Panc1 (cell line): ENCODE results near the gene RANBP3. TPM values are rescaled to one million over a fixed set of nuclear protein-coding genes. Genes with fewer than 3 reads are reported as not detected.

Source experiments
- ATAC-seq: fragments of 200-7000 bp; cut with Tn5 transposase; 2 replicates; pipeline ENCODE4 v1.9.1; 2020; ENCODE audit warnings: mild to moderate bottlenecking, moderate library complexity
- BruUV-seq: library from RNA; stranded (reverse); fragments of 400-500 nt; replicated peaks from 2 replicates; lab custom pipeline; 2021; lab: Mats Ljungman, UMichigan
- CTCF ChIA-PET: fragments of 300-600 bp; sonication (Branson Sonifier 250); formaldehyde crosslinking; loops from one replicate; lab custom pipeline; 2022; ENCODE audit warnings: antibody characterized with exemption; lab: Charles Lee
- POLR2A ChIA-PET: fragments of 300-600 bp; sonication (Branson Sonifier 250); formaldehyde crosslinking; loops from one replicate; lab custom pipeline; 2022; ENCODE audit warnings: antibody characterized with exemption; lab: Charles Lee
- DNase-seq: peaks from one replicate; pipeline ENCODE4 v3.0.0-alpha.2; 2010; ENCODE audit warnings: low read depth, low spot score
- H3K27ac ChIP-seq: 2 replicates; pipeline ENCODE4 v1.5.1; 2011; ENCODE audit warnings: mild to moderate bottlenecking, low read length, inconsistent platforms
- H3K27me3 ChIP-seq: fragments of 200-500 bp; sonication (Bioruptor generic); 2 replicates; pipeline ENCODE4 v1.6.0; 2014; ENCODE audit warnings: low read length, inconsistent platforms; ENCODE audit not compliant: control insufficient read depth, insufficient read depth
- H3K36me3 ChIP-seq: fragments of 200-500 bp; sonication (Bioruptor generic); 2 replicates; pipeline ENCODE4 v1.5.1; 2014; ENCODE audit warnings: inconsistent platforms, mild to moderate bottlenecking, low read length, moderate library complexity; ENCODE audit not compliant: control insufficient read depth, insufficient read depth
- H3K4me1 ChIP-seq: 2 replicates; pipeline ENCODE4 v1.5.1; 2011; ENCODE audit warnings: inconsistent platforms, mild to moderate bottlenecking, low read length, moderate library complexity; ENCODE audit not compliant: control insufficient read depth, insufficient read depth
- H3K4me3 ChIP-seq, 2 experiments: 2 replicates each; pipeline ENCODE4 v1.5.1; 2011 to 2012; ENCODE audit warnings: low read depth in 2 of 2, low read length in 2 of 2, mild to moderate bottlenecking in 2 of 2, inconsistent platforms in 1 of 2, moderate library complexity in 1 of 2
- H3K9me3 ChIP-seq: fragments of 200-500 bp; sonication (Bioruptor generic); 2 replicates; pipeline ENCODE4 v1.5.1; 2014; ENCODE audit warnings: low read depth, mild to moderate bottlenecking, inconsistent platforms, low read length, moderate library complexity; ENCODE audit not compliant: control insufficient read depth, insufficient read depth
- POLR2AphosphoS5 ChIP-seq: IDR thresholded peaks from 2 replicates; pipeline ENCODE4 v1.6.1; 2012; ENCODE audit warnings: mild to moderate bottlenecking, low read depth, low read length, moderate library complexity
- SIN3A ChIP-seq: IDR thresholded peaks from 2 replicates; pipeline ENCODE4 v1.6.1; 2012; ENCODE audit warnings: low read depth, mild to moderate bottlenecking, low read length, moderate library complexity, borderline replicate concordance; ENCODE audit not compliant: insufficient read depth
- TCF7L2 ChIP-seq: IDR thresholded peaks from 2 replicates; pipeline ENCODE4 v1.6.1; 2011; ENCODE audit warnings: mild to moderate bottlenecking, low read depth, low read length, inconsistent platforms
- in situ Hi-C: cut with HindIII; loops from 2 replicates; pipeline ENCODE4 v1.10.0; 2016; ENCODE audit warnings: low sequenced_read_pairs, low pct_unique_long_range_greater_than_20kb
- intact Hi-C: fragments of 100-400 bp; cut with micrococcal nuclease; formaldehyde crosslinking; loops from one replicate; pipeline ENCODE4 v1.10.0; 2022; ENCODE audit not compliant: unreplicated experiment
- total RNA-seq: library from RNA; stranded (reverse); gene quantifications from one replicate; pipeline ENCODE4 v1.2.1, GENCODE V29; 2021; ENCODE audit not compliant: unreplicated experiment
- TF ChIP-seq, protein P1 (sequence below), 2 experiments: IDR thresholded peaks; 2 replicates each; pipeline ENCODE4 v1.6.1; 2011 to 2012; ENCODE audit warnings: low read depth in 2 of 2, control low read depth in 1 of 2, low read length in 1 of 2, mild to moderate bottlenecking in 1 of 2, moderate library complexity in 1 of 2; ENCODE audit not compliant: insufficient read depth in 1 of 2
- TF ChIP-seq, protein P2 (sequence below): fragments of 450-650 bp; IDR thresholded peaks from 2 replicates; pipeline ENCODE4 v1.5.1; 2017; ENCODE audit warnings: mild to moderate bottlenecking

RANBP3 gene
- total RNA-seq, 1 experiment from 2014 or later = 54.6 TPM

DNA sequence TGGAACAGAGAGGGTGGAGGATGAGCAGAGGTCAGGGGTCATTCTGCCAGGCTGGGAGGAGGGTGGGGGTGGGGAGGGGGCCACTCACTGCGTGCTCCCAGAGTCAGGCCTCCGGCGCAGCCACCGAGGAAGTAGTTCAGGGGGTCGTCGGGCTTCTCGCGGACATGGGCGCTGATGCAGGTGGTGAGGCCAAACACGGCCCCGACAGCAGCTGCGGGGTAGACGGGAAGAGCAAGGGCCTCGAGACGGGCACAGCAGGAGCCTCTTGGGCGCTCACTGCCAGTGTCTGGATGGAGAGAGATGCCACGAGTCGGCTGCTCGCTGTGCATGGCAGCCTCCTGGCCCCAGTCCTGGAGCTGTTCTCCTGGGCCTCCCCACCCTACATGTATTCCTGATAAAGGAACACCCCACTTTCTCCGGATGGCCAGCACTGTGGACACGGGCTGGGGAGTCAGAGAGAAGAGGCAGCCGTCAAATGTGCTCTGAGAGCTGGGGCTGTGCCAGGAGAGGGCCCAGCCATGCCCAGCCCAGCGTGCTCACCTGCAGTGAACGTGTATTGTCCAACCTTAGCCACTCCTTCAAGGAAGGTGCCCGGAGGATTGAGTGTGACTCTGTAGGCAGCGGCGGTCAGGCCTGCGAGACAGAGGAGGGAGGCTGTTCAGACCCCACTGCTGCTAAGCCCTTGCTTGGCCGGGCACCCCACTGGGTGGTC lies 81.4 kb downstream of the RANBP3 start:
- TF ChIP-seq POLR2AphosphoS5 (no peak), TCF7L2 (no peak)
- no peak overlapping the region for H3K4me3 ChIP-seq
- no peak overlapping the region for H3K27ac ChIP-seq
- no peaks in the 10 kb centered on the region for H3K9me3 ChIP-seq
- ATAC-seq (no peak), DNase-seq (no peak)
- H3K27me3 ChIP-seq = no peaks in the 10 kb centered on the region
- ChIA-PET CTCF (no interaction called here), POLR2A (no interaction called here)
- no peaks in the 10 kb centered on the region for H3K4me1 ChIP-seq
- intact Hi-C loops (loop anchor here (10.0 kb wide), 1 partner anchor 92 kb away; the partner anchor contains the start of gene NRTN), in situ Hi-C loops (no loop called here)
- BruUV-seq = no TSS peak
- no peaks in the 10 kb centered on the region for H3K36me3 ChIP-seq

DNA sequence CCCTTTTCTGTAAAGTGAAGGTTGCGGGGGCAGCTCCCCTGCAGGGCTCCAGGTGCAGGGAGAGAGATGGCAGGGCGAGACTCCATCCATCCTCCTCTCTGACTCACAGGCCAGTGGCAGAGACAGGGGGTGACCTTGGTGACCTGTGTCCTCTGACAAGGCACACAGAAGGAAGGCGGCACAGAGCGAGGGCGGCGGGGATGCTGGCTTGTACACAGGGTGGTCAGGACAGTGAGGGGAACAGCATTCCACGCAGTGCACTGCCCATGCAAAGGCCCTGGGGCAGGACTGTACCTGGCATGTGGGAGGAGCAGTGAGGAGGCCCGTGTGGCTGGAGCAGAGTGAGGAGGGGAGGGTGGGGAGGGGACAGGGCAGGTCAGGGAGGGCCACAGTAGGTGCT lies 82.0 kb downstream of the RANBP3 start:
- CTCF ChIA-PET = no interaction called here
- DNase-seq (no peak), ATAC-seq (no peak)
- no TSS peak for BruUV-seq
- Histone ChIP-seq H3K27me3 (no peaks in the 10 kb centered on the region), H3K36me3 (no peaks in the 10 kb centered on the region), H3K27ac (no peak overlapping the region), H3K9me3 (no peaks in the 10 kb centered on the region), H3K4me1 (no peaks in the 10 kb centered on the region), H3K4me3 (no peak overlapping the region)
- POLR2A ChIA-PET = no interaction called here
- TF ChIP-seq, protein P1, sequence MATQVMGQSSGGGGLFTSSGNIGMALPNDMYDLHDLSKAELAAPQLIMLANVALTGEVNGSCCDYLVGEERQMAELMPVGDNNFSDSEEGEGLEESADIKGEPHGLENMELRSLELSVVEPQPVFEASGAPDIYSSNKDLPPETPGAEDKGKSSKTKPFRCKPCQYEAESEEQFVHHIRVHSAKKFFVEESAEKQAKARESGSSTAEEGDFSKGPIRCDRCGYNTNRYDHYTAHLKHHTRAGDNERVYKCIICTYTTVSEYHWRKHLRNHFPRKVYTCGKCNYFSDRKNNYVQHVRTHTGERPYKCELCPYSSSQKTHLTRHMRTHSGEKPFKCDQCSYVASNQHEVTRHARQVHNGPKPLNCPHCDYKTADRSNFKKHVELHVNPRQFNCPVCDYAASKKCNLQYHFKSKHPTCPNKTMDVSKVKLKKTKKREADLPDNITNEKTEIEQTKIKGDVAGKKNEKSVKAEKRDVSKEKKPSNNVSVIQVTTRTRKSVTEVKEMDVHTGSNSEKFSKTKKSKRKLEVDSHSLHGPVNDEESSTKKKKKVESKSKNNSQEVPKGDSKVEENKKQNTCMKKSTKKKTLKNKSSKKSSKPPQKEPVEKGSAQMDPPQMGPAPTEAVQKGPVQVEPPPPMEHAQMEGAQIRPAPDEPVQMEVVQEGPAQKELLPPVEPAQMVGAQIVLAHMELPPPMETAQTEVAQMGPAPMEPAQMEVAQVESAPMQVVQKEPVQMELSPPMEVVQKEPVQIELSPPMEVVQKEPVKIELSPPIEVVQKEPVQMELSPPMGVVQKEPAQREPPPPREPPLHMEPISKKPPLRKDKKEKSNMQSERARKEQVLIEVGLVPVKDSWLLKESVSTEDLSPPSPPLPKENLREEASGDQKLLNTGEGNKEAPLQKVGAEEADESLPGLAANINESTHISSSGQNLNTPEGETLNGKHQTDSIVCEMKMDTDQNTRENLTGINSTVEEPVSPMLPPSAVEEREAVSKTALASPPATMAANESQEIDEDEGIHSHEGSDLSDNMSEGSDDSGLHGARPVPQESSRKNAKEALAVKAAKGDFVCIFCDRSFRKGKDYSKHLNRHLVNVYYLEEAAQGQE (IDR thresholded peaks at IDR 0.05; ENCODE audit: insufficient read depth in 1 of 2, low read depth in 2 of 2, low read length in 1 of 2) = no peak
- no peak for TF ChIP-seq TCF7L2
- TF ChIP-seq SIN3A = no peak
- no peak for TF ChIP-seq POLR2AphosphoS5
- TF ChIP-seq, protein P2, sequence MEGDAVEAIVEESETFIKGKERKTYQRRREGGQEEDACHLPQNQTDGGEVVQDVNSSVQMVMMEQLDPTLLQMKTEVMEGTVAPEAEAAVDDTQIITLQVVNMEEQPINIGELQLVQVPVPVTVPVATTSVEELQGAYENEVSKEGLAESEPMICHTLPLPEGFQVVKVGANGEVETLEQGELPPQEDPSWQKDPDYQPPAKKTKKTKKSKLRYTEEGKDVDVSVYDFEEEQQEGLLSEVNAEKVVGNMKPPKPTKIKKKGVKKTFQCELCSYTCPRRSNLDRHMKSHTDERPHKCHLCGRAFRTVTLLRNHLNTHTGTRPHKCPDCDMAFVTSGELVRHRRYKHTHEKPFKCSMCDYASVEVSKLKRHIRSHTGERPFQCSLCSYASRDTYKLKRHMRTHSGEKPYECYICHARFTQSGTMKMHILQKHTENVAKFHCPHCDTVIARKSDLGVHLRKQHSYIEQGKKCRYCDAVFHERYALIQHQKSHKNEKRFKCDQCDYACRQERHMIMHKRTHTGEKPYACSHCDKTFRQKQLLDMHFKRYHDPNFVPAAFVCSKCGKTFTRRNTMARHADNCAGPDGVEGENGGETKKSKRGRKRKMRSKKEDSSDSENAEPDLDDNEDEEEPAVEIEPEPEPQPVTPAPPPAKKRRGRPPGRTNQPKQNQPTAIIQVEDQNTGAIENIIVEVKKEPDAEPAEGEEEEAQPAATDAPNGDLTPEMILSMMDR = no peak
- in situ Hi-C loops (no loop called here), intact Hi-C loops (loop anchor here (10.0 kb wide), 1 partner anchor 91 kb away; the partner anchor contains the start of gene NRTN)

DNA sequence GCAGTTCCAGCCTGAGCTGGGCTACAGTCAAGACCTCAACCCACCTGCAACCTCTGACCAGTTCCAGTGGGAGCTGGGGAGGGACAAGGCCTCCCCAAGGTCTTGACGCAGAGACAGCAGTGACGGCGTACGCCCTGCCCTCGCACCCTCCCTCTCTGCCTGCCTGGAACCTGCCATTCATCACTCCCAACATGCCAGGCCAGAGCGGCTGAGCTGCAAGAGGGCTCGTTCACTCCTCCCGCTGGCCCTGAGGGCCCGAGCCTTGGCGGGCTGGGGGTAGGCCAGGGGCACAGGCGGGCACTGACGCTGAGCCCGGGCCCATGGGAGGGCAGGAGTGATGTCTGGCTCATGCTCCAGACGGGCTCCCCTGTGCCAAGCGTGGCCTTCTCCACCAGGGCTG lies 82.5 kb downstream of the RANBP3 start:
- in situ Hi-C loops = no loop called here
- POLR2A ChIA-PET = no interaction called here

More for the DNA sequence above, 82.5 kb downstream of the RANBP3 start:
- H3K27me3 ChIP-seq = no peaks in the 10 kb centered on the region
- TF ChIP-seq, protein P1 (IDR thresholded peaks at IDR 0.05; ENCODE audit: insufficient read depth in 1 of 2, low read depth in 2 of 2, low read length in 1 of 2) = no peak
- TF ChIP-seq POLR2AphosphoS5 (no peak), SIN3A (no peak), TCF7L2 (no peak)
- no peaks in the 10 kb centered on the region for H3K36me3 ChIP-seq
- DNase-seq = no peak
- no peak overlapping the region for H3K27ac ChIP-seq
- intact Hi-C loops = loop anchor here (10.0 kb wide), 1 partner anchor 91 kb away; the partner anchor contains the start of gene NRTN
- ATAC-seq = no peak
- H3K9me3 ChIP-seq = no peaks in the 10 kb centered on the region
- no peaks in the 10 kb centered on the region for H3K4me1 ChIP-seq
- no peak overlapping the region for H3K4me3 ChIP-seq
- CTCF ChIA-PET = no interaction called here
- no TSS peak for BruUV-seq
